ENCODE measurements around the gene CGAS.

GRCh38 chr6:73497915-73498314 lies 45.8 kb upstream of the CGAS start:
- no peak for TF ChIP-seq YY1 (IDR thresholded peaks at IDR 0.05; ENCODE audit: insufficient read depth, insufficient read length)
- no peak for TF ChIP-seq ZNF274 (IDR thresholded peaks at IDR 0.05; ENCODE audit: low read depth, low read length)
- TF ChIP-seq SUZ12 (IDR thresholded peaks at IDR 0.05; ENCODE audit: extremely low read depth, insufficient read depth, insufficient read length) = no peak
